Endothelial cell of umbilical vein (primary cell): ENCODE results near the gene ADGRD1. TPM values are rescaled to one million over a fixed set of nuclear protein-coding genes. Genes with fewer than 3 reads are reported as not detected.

ENCODE experiments used
- BruUV-seq: library from RNA; stranded (reverse); fragments of 400-500 nt; replicated peaks from 2 replicates; lab custom pipeline; 2021; lab: Mats Ljungman, UMichigan
- CTCF ChIA-PET: fragments of 300-600, 350-600 bp; sonication (Branson Sonifier 250); formaldehyde crosslinking; loops from one replicate; lab custom pipeline; 2021; ENCODE audit warnings: antibody characterized with exemption, inconsistent platforms; lab: Charles Lee
- POLR2A ChIA-PET: fragments of 300-600, 350-600 bp; sonication (Branson Sonifier 250); formaldehyde crosslinking; loops from one replicate; lab custom pipeline; 2021; ENCODE audit warnings: antibody characterized with exemption, inconsistent platforms; lab: Charles Lee
- DNase-seq: peaks from one replicate; pipeline ENCODE4 v3.0.0-alpha.2; 2011; ENCODE audit warnings: low read depth, low spot score
- FAIRE-seq: peaks from 2 replicates; lab custom pipeline; 2011; peaks lifted over from hg19 to GRCh38; lab: Jason Lieb, UNC
- H2AFZ ChIP-seq: 2 replicates; pipeline ENCODE4 v1.6.0; 2012; ENCODE audit warnings: low read depth, low read length, control low read depth, inconsistent platforms
- H3K27ac ChIP-seq: 2 replicates; pipeline ENCODE4 v1.5.1; 2011; ENCODE audit warnings: low read depth, mild to moderate bottlenecking, control low read depth, low read length, moderate library complexity; ENCODE audit not compliant: insufficient read depth
- H3K27me3 ChIP-seq, 2 experiments: 2 replicates each; pipeline versions ENCODE4 v1.6.0 to v1.6.1; 2011; ENCODE audit warnings: low read length in 2 of 2, mixed read lengths in 1 of 2; ENCODE audit not compliant: control insufficient read depth in 2 of 2, insufficient read depth in 2 of 2
- H3K36me3 ChIP-seq, 2 experiments: 2 replicates in 1 of 2; 3 replicates in 1 of 2; pipeline ENCODE4 v1.5.1; 2011; ENCODE audit warnings: low read length in 2 of 2, mild to moderate bottlenecking in 1 of 2, moderate library complexity in 1 of 2; ENCODE audit not compliant: control insufficient read depth in 2 of 2, insufficient read depth in 2 of 2; ENCODE audit errors: extremely low read depth in 1 of 2
- H3K4me1 ChIP-seq: 3 replicates; pipeline ENCODE4 v1.5.1; 2011; ENCODE audit warnings: mild to moderate bottlenecking, low read length; ENCODE audit not compliant: control insufficient read depth, insufficient read depth; ENCODE audit errors: extremely low read depth
- H3K4me2 ChIP-seq: 2 replicates; pipeline ENCODE4 v1.6.1; 2011; ENCODE audit warnings: low read length, control low read depth, mixed read lengths; ENCODE audit not compliant: insufficient read depth
- H3K4me3 ChIP-seq, 3 experiments: fragments of 200-600 bp in 1 of 3; sonication (generic), shearing (Covaris generic) in 1 of 3; replicated peaks in 1 of 3; 2 replicates each; pipeline ENCODE4 v1.5.1; 2011 to 2016; ENCODE audit warnings: control low read depth in 3 of 3, low read length in 3 of 3, mild to moderate bottlenecking in 2 of 3, inconsistent platforms in 1 of 3, low read depth in 1 of 3, moderate library complexity in 1 of 3; ENCODE audit not compliant: insufficient read depth in 1 of 3
- H3K79me2 ChIP-seq: 2 replicates; pipeline ENCODE4 v1.6.0; 2012; ENCODE audit warnings: low read length, inconsistent platforms; ENCODE audit not compliant: control insufficient read depth, insufficient read depth
- H3K9ac ChIP-seq: replicated peaks from 2 replicates; pipeline ENCODE3; 2011; ENCODE audit warnings: low read length, control low read depth; ENCODE audit not compliant: insufficient read depth; ENCODE audit errors: extremely low read depth
- H3K9me1 ChIP-seq: replicated peaks from 3 replicates; pipeline ENCODE4 v1.6.0; 2011; ENCODE audit warnings: mild to moderate bottlenecking, low read length; ENCODE audit not compliant: control insufficient read depth, insufficient read depth; ENCODE audit errors: extremely low read depth
- H3K9me3 ChIP-seq: replicated peaks from 2 replicates; pipeline ENCODE4 v1.5.1; 2012; ENCODE audit warnings: low read length, inconsistent platforms; ENCODE audit not compliant: control insufficient read depth, insufficient read depth
- H4K20me1 ChIP-seq: replicated peaks from 2 replicates; pipeline ENCODE3; 2011; ENCODE audit warnings: mild to moderate bottlenecking, low read length; ENCODE audit not compliant: control insufficient read depth, insufficient read depth; ENCODE audit errors: extremely low read depth
- CTCF ChIP-seq, 2 donors: IDR thresholded peaks; 1 replicate in 1 of 2; 2 replicates in 1 of 2; pipeline ENCODE4 v1.5.1; 2011; ENCODE audit warnings: low read length in 2 of 2, mild to moderate bottlenecking in 2 of 2, moderate library complexity in 2 of 2, control low read depth in 1 of 2, inconsistent platforms in 1 of 2, low read depth in 1 of 2; ENCODE audit not compliant: insufficient read depth in 1 of 2; ENCODE audit errors: extremely low read depth in 1 of 2
- EZH2 ChIP-seq: IDR thresholded peaks from 2 replicates; pipeline ENCODE4 v1.6.1; 2012; ENCODE audit warnings: borderline replicate concordance, low read depth, mild to moderate bottlenecking, moderate library complexity, low read length, inconsistent platforms; ENCODE audit not compliant: severe bottlenecking
- FOS ChIP-seq: IDR thresholded peaks from 2 replicates; pipeline ENCODE4 v1.6.1; 2011; ENCODE audit warnings: mild to moderate bottlenecking, low read length, moderate library complexity, borderline replicate concordance; ENCODE audit not compliant: insufficient read depth
- GATA2 ChIP-seq: IDR thresholded peaks from 2 replicates; pipeline ENCODE4 v1.7.0; 2011; ENCODE audit warnings: low read depth, mild to moderate bottlenecking, moderate library complexity, mixed read lengths, low read length; ENCODE audit not compliant: insufficient read length, insufficient read depth
- JUN ChIP-seq: IDR thresholded peaks from 2 replicates; pipeline ENCODE4 v1.6.1; 2011; ENCODE audit warnings: borderline replicate concordance, low read depth; ENCODE audit not compliant: insufficient read length, insufficient read depth
- MAX ChIP-seq: IDR thresholded peaks from 2 replicates; pipeline ENCODE4 v1.6.1; 2011; ENCODE audit not compliant: insufficient read depth, insufficient read length
- MYC ChIP-seq: IDR thresholded peaks from one replicate; pipeline ENCODE4 v1.6.1; 2011; ENCODE audit warnings: mild to moderate bottlenecking, low read depth, low read length
- POLR2A ChIP-seq: IDR thresholded peaks from 2 replicates; pipeline ENCODE4 v1.6.1; 2012; ENCODE audit warnings: low read depth, mild to moderate bottlenecking, control low read depth, low read length
- POLR2AphosphoS5 ChIP-seq: IDR thresholded peaks from 2 replicates; pipeline ENCODE4 v1.6.1; 2012; ENCODE audit warnings: low read depth, mild to moderate bottlenecking, control low read depth, low read length, moderate library complexity; ENCODE audit not compliant: insufficient read depth
- dilution Hi-C: fragments of 300-500 bp; cut with MboI; formaldehyde crosslinking; loops from one replicate; pipeline ENCODE4 v1.15.0; 2019; ENCODE audit warnings: low sequenced_read_pairs; ENCODE audit not compliant: extremely low pct_ligation_motif_present
- intact Hi-C: fragments of 100-400 bp; cut with micrococcal nuclease; formaldehyde crosslinking; loops from one replicate; pipeline ENCODE4 v1.10.0; 2022
- polyA plus RNA-seq, 4 experiments: library from polyadenylated mRNA; depleted of rRNA in 3 of 4; stranded (reverse) in 3 of 4; unstranded in 1 of 4; fragments of >200 nt; gene quantifications; 2 replicates each; pipeline versions ENCODE4 v1.2.1 to v1.2.3, GENCODE V29; 2011 to 2012; ENCODE audit warnings: missing spikeins in 1 of 4
- total RNA-seq: library from RNA; stranded (reverse); gene quantifications from 2 replicates; pipeline ENCODE4 v1.2.3, GENCODE V29; 2021

Gene ADGRD1
- total and polyA plus RNA-seq, 2 donors (not counting 3 experiments of a cell fraction or from before 2014, with no cell fraction given), result 0.07 TPM; not detected in 1

GRCh38 chr12:131121705-131122405 is 168.1 kb downstream of the ADGRD1 start:
- DNase-seq (no peak), FAIRE-seq (no peak)
- intact Hi-C loops, result no loop called here
- CTCF ChIA-PET, result no interaction called here
- dilution Hi-C loops, result no loop called here
- no peak for TF ChIP-seq JUN
- TF ChIP-seq GATA2, result no peak
- TF ChIP-seq POLR2A, result no peak
- no peak for TF ChIP-seq EZH2
- no peak for TF ChIP-seq MYC
- no peak for TF ChIP-seq CTCF (IDR thresholded peaks at IDR 0.05; ENCODE audit: extremely low read depth in 1 of 2, insufficient read depth in 1 of 2, low read depth in 1 of 2, low read length in 2 of 2)
- TF ChIP-seq FOS, result no peak
- no peak for TF ChIP-seq POLR2AphosphoS5
- TF ChIP-seq MAX, result no peak
- H3K27ac ChIP-seq, result no peak overlapping the region
- H3K4me3 ChIP-seq, result no peak overlapping the region
- no peak overlapping the region for H3K9ac ChIP-seq
- no peaks in the 10 kb centered on the region for H4K20me1 ChIP-seq
- no peaks in the 10 kb centered on the region for H3K79me2 ChIP-seq
- no TSS peak for BruUV-seq
- H3K36me3 ChIP-seq, result no peaks in the 10 kb centered on the region
- no peaks in the 10 kb centered on the region for H3K9me1 ChIP-seq
- POLR2A ChIA-PET, result no interaction called here
- H3K27me3 ChIP-seq, result no peaks in the 10 kb centered on the region
- H2AFZ ChIP-seq, result no peak overlapping the region
- no peak overlapping the region for H3K4me2 ChIP-seq
- no peaks in the 10 kb centered on the region for H3K9me3 ChIP-seq
- no peaks in the 10 kb centered on the region for H3K4me1 ChIP-seq
